ENCODE measurements around the gene FSTL3. TPM values are rescaled to one million over a fixed set of nuclear protein-coding genes. Genes with fewer than 3 reads are reported as not detected.

Gene FSTL3
- total RNA-seq, 4 donors from 2014 or later = 7.5 to 20.1 (median 15.9) TPM

- DNase-seq (no peak), ATAC-seq (no peak)
- H3K4me1 ChIP-seq = peaks cover 0 to 10% of the 10 kb centered on the region in 2 donors
- H3K27me3 ChIP-seq = no peaks in the 10 kb centered on the region
- H3K9me3 ChIP-seq = no peaks in the 10 kb centered on the region
- intact Hi-C loops (cut with DNase I; ENCODE audit: low total_unique reads) = no loop called here
- TF ChIP-seq POLR2A (IDR thresholded peaks at IDR 0.05) (no peak), CTCF (IDR thresholded peaks at IDR 0.05 in 4 of 5, conservative IDR thresholded peaks at IDR 0.05 in 1 of 5) (no peak)
- no peak overlapping the region for H3K4me3 ChIP-seq
- in situ Hi-C loops (cut with MboI; ENCODE audit: low sequenced_read_pairs in 4 of 4) = no loop called here
- H3K27ac ChIP-seq = no peak overlapping the region
- no peaks in the 10 kb centered on the region for H3K36me3 ChIP-seq
These were observed 6.6 kb downstream of the FSTL3 start for GRCh38 chr19:682678-683320.

GRCh38 chr19:685454-685931 is 9.3 kb downstream of the FSTL3 start:
- Histone ChIP-seq H3K4me1 (no peaks in the 10 kb centered on the region), H3K4me3 (no peak overlapping the region), H3K36me3 (no peaks in the 10 kb centered on the region), H3K9me3 (no peaks in the 10 kb centered on the region), H3K27me3 (no peaks in the 10 kb centered on the region), H3K27ac (no peak overlapping the region)
- in situ Hi-C loops (cut with MboI; ENCODE audit: low sequenced_read_pairs in 4 of 4) (no loop called here), intact Hi-C loops (cut with DNase I; ENCODE audit: low total_unique reads) (no loop called here)
- no peak for ATAC-seq
- no peak for DNase-seq
- no peak for TF ChIP-seq CTCF (IDR thresholded peaks at IDR 0.05 in 4 of 5, conservative IDR thresholded peaks at IDR 0.05 in 1 of 5)
- no peak for TF ChIP-seq POLR2A (IDR thresholded peaks at IDR 0.05)

GRCh38 chr19:686589-687297 is 10.6 kb downstream of the FSTL3 start:
- H3K36me3 ChIP-seq = no peaks in the 10 kb centered on the region
- no peak overlapping the region for H3K4me3 ChIP-seq
- no peak for DNase-seq
- intact Hi-C loops (cut with DNase I; ENCODE audit: low total_unique reads) = no loop called here
- H3K4me1 ChIP-seq = no peaks in the 10 kb centered on the region
- no peaks in the 10 kb centered on the region for H3K27me3 ChIP-seq
- H3K27ac ChIP-seq = no peak overlapping the region
- no peaks in the 10 kb centered on the region for H3K9me3 ChIP-seq
- no peak for ATAC-seq
- in situ Hi-C loops (cut with MboI; ENCODE audit: low sequenced_read_pairs in 4 of 4) = no loop called here
- TF ChIP-seq POLR2A (IDR thresholded peaks at IDR 0.05) (no peak), CTCF (IDR thresholded peaks at IDR 0.05 in 4 of 5, conservative IDR thresholded peaks at IDR 0.05 in 1 of 5) (no peak)

GRCh38 chr19:687569-688166 is 11.5 kb downstream of the FSTL3 start:
- TF ChIP-seq POLR2A (IDR thresholded peaks at IDR 0.05) (no peak), CTCF (IDR thresholded peaks at IDR 0.05 in 4 of 5, conservative IDR thresholded peaks at IDR 0.05 in 1 of 5) (no peak)
- in situ Hi-C loops (cut with MboI; ENCODE audit: low sequenced_read_pairs in 4 of 4) (no loop called here), intact Hi-C loops (cut with DNase I; ENCODE audit: low total_unique reads) (no loop called here)
- no peaks in the 10 kb centered on the region for H3K36me3 ChIP-seq
- no peaks in the 10 kb centered on the region for H3K27me3 ChIP-seq
- H3K27ac ChIP-seq = no peak overlapping the region
- no peak for DNase-seq
- no peak overlapping the region for H3K4me3 ChIP-seq
- no peaks in the 10 kb centered on the region for H3K4me1 ChIP-seq
- no peaks in the 10 kb centered on the region for H3K9me3 ChIP-seq
- ATAC-seq = no peak
